ENCODE measurements around the gene KIAA0513.
"Not testable (repeated sequence)": the region's sequence is repeated elsewhere in the genome, so short reads cannot be mapped to it uniquely, and the experiment has no call there.

GRCh38 chr16:85032187-85032586 is 4.6 kb downstream of the KIAA0513 start:
- not testable (repeated sequence) for TF ChIP-seq CTCF (IDR thresholded peaks at IDR 0.05; ENCODE audit: insufficient read depth, low read length, poor library complexity, severe bottlenecking); EZH2phosphoT487 (conservative IDR thresholded peaks at IDR 0.05; ENCODE audit: low read length)
